HL-60/S4 treated with retinoic acid at 250 ng/mL for 4 days and 3 days (cell line): Measurements from ENCODE around the gene WDR91.

Source experiments
- in situ Hi-C: fragments of 300-500 bp; cut with MboI; formaldehyde crosslinking; loops from 2 replicates; pipeline ENCODE4 v1.7.0; 2022; ENCODE audit warnings: low sequenced_read_pairs

WDR91 gene

GRCh38 chr7:135164357-135165061, 46.8 kb downstream of the WDR91 start:
- in situ Hi-C loops: no loop called here

- in situ Hi-C loops: no loop called here
These were observed 48.8 kb downstream of the WDR91 start for GRCh38 chr7:135162382-135163001.

- in situ Hi-C loops: no loop called here
These were observed 49.7 kb downstream of the WDR91 start for GRCh38 chr7:135161669-135162068.

GRCh38 chr7:135160858-135161653, 50.3 kb downstream of the WDR91 start:
- in situ Hi-C loops: no loop called here

- in situ Hi-C loops: no loop called here
These were observed 51.0 kb downstream of the WDR91 start for GRCh38 chr7:135160098-135160857.

GRCh38 chr7:135159359-135160085, 51.8 kb downstream of the WDR91 start:
- in situ Hi-C loops: no loop called here

GRCh38 chr7:135158874-135159273, 52.5 kb downstream of the WDR91 start:
- in situ Hi-C loops: no loop called here

GRCh38 chr7:135158141-135158655, 53.1 kb downstream of the WDR91 start:
- in situ Hi-C loops: no loop called here

GRCh38 chr7:135156290-135156689, 55.0 kb downstream of the WDR91 start:
- in situ Hi-C loops: no loop called here

- in situ Hi-C loops: no loop called here
These were observed 56.6 kb downstream of the WDR91 start for GRCh38 chr7:135154734-135155133.

- in situ Hi-C loops: no loop called here
These were observed 58.9 kb downstream of the WDR91 start for GRCh38 chr7:135152442-135152841.

- in situ Hi-C loops: no loop called here
These were observed 59.8 kb downstream of the WDR91 start for GRCh38 chr7:135151533-135151932.

- in situ Hi-C loops: no loop called here
These were observed 60.2 kb downstream of the WDR91 start for GRCh38 chr7:135151132-135151531.

- in situ Hi-C loops: no loop called here
These were observed 61.1 kb downstream of the WDR91 start for GRCh38 chr7:135150072-135150782.

- in situ Hi-C loops: no loop called here
These were observed 63.2 kb downstream of the WDR91 start, which contains the start of gene TMEM140 for GRCh38 chr7:135147899-135148721. Gene TMEM140, plus strand, starts transcription at chr7:135148072. Its CDS starts 16,370 bp downstream, at chr7:135164442.

GRCh38 chr7:135147341-135147898, 63.9 kb downstream of the WDR91 start:
- in situ Hi-C loops: no loop called here

GRCh38 chr7:135143885-135144668, 67.2 kb downstream of the WDR91 start:
- in situ Hi-C loops: no loop called here
